DOHH2 (cell line): ENCODE results near the gene URI1.
A peak's percentile ranks its signal among the peaks of the same experiment; 100 is the strongest.

Experiments used
- EZH2phosphoT487 ChIP-seq: fragments of 200-600 bp; sonication (generic); IDR thresholded peaks from 2 replicates; pipeline ENCODE4 v1.6.1; 2017; ENCODE audit warnings: borderline replicate concordance, mild to moderate bottlenecking, antibody characterized with exemption, low read length, moderate library complexity, mixed read lengths
- TF ChIP-seq, protein P1 (sequence below): fragments of 200-600 bp; sonication (generic); IDR thresholded peaks from one replicate; pipeline ENCODE4 v1.5.1; 2014; ENCODE audit warnings: antibody characterized with exemption, mild to moderate bottlenecking, low read depth, low read length; ENCODE audit not compliant: poor library complexity, severe bottlenecking

DNA sequence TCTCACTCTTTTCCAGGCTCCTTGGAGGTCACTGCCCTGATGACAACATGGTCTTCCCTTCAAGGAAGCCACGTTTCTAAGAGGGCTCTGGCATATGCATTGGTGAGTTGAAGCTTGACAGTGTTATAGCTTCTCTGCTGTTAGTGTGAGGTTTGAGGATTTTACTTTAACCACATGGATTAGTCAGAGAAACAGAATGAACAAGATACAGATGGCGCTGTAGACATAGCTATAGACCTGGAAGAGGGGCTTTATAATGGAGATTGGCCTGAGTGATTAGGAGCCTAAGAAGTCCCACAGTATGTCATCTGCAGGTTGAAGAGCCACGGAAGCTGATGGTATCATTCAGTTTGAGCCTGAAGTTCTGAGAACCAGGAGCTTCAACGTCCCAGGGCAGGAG lies 18.4 kb upstream of the URI1 start:
- TF ChIP-seq, protein P1, sequence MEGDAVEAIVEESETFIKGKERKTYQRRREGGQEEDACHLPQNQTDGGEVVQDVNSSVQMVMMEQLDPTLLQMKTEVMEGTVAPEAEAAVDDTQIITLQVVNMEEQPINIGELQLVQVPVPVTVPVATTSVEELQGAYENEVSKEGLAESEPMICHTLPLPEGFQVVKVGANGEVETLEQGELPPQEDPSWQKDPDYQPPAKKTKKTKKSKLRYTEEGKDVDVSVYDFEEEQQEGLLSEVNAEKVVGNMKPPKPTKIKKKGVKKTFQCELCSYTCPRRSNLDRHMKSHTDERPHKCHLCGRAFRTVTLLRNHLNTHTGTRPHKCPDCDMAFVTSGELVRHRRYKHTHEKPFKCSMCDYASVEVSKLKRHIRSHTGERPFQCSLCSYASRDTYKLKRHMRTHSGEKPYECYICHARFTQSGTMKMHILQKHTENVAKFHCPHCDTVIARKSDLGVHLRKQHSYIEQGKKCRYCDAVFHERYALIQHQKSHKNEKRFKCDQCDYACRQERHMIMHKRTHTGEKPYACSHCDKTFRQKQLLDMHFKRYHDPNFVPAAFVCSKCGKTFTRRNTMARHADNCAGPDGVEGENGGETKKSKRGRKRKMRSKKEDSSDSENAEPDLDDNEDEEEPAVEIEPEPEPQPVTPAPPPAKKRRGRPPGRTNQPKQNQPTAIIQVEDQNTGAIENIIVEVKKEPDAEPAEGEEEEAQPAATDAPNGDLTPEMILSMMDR = peak; percentile 17
- TF ChIP-seq EZH2phosphoT487 = no peak
